ENCODE data around the gene IGFLR1. TPM values are rescaled to one million over a fixed set of nuclear protein-coding genes. Genes with fewer than 3 reads are reported as not detected.

Gene IGFLR1
- polyA plus RNA-seq, 3 donors: 17.4 to 30.4 (median 19.8) TPM

- peak overlapping the region; percentile 76 for H3K27ac ChIP-seq (ENCODE audit: low read depth, low read length)
- WGBS, 3 donors: 1% methylated on average over 37 to 42 of the region's 42 CpGs
Observed at GRCh38 chr19:35718345-35719041, 23.8 kb downstream of the IGFLR1 start.

- H3K27ac ChIP-seq (ENCODE audit: low read depth, low read length): peak within 1 kb of the TSS; percentile 76
- 0 to 1% (median 1%) methylated on average over 27 to 101 of the region's 109 CpGs for WGBS, 3 donors
Observed at GRCh38 chr19:35717665-35718344, 24.4 kb downstream of the IGFLR1 start, which contains the start of gene KMT2B. KMT2B (plus strand) TSS chr19:35718003; CDS start chr19:35718019, 16 bp downstream.

DNA sequence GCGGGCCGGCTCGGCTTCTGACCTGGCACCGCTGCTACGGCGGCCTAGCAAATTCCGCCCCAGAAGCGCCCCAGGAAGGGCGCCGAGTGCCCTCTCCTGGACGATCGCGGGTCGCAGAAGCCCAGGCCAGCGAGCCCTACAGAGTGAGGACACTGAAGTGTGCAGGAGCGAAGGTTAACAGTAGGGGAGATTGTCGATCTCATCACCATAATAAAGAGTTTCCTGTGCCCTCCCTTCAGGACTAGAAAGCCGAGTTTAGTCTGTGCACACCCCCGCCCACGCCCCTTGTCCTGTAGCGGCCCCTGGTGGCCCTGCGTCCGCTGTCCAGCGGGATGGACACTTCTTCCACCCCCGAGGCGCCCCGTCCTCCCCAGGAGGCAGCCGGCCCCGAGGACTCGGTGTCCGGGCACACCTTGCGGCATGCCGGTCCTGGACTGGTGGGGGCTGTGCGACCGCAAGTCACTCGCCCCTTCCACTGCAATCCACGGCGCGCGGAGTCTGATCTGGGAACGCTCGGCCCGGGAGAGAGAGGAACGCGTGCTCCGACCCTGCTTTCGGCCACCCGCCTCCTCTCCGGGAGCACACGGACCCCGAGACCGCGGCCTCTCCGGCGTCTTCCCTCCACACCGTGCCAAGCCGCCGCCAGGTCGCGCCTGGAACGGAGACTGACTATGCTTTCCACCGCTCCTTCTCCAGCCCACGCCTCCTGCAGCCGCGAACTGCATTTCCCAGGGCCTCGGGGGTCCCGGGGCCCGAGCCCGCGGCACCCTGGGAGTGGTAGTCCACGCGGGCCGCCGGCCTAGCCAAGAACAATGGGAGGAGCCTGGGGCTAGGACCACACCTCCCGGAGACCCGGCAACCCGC, 25.2 kb downstream of the IGFLR1 start:
- no peak overlapping the region for H3K27ac ChIP-seq (ENCODE audit: low read depth, low read length)
- 0 to 1% (median 1%) methylated on average over 68 to 77 of the region's 77 CpGs for WGBS, 3 donors

GRCh38 chr19:35715981-35716800, 26.1 kb downstream of the IGFLR1 start:
- no peak overlapping the region for H3K27ac ChIP-seq (ENCODE audit: low read depth, low read length)
- 2 to 3% (median 3%) methylated on average over 52 of the region's 52 CpGs for WGBS, 3 donors

GRCh38 chr19:35715355-35715809, 26.9 kb downstream of the IGFLR1 start:
- WGBS, 3 donors: 76 to 85% (median 81%) methylated on average over 5 to 7 of the region's 7 CpGs
- no peak overlapping the region for H3K27ac ChIP-seq (ENCODE audit: low read depth, low read length)

DNA sequence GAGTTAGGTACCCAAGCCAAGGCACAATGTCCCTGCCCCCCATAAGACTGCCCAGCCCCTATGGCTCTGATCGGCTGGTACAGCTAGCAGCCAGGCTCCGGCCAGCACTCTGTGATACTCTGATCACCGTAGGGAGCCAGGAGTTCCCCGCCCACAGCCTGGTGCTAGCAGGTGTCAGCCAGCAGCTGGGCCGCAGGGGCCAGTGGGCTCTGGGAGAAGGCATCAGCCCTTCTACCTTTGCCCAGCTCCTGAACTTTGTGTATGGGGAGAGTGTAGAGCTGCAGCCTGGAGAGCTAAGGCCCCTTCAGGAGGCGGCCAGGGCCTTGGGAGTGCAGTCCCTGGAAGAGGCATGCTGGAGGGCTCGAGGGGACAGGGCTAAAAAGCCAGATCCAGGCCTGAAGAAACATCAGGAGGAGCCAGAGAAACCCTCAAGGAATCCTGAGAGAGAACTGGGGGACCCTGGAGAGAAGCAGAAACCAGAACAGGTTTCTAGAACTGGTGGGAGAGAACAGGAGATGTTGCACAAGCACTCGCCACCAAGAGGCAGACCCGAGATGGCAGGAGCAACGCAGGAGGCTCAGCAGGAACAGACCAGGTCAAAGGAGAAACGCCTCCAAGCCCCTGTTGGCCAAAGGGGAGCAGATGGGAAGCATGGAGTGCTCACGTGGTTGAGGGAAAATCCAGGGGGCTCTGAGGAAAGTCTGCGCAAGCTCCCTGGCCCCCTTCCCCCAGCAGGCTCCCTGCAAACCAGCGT, 27.5 kb downstream of the IGFLR1 start:
- WGBS, 3 donors: 75 to 79% (median 79%) methylated on average over 13 to 14 of the region's 14 CpGs
- no peak overlapping the region for H3K27ac ChIP-seq (ENCODE audit: low read depth, low read length)

DNA sequence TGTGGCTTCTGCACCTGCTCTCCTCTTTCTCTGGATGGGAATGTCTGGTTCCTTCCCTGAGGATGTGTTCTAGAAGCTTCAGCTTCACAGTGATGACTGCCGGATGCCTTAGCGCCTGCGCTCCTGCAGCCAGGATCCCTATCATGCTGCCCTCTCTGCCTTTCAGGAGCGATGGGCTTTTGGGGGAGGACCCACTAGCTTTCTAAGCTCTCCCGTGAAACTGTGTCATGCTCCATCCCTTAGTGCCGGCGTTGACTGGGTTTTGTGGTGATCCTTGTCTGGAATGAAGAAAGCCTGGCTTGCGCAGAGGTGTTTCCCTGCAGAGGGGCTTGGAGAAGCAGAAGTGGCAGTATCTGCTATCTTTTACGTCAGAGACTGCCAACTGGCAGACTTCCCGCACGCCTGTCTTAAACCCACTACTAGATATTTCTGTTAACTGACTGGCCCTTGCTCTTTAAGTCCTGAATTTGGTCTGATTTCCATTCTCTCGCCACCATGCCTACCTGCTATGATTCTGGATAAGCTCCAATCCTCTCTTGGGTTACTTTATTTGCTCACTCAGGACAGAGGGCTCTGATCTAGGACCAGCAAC, 28.3 kb downstream of the IGFLR1 start:
- WGBS, 3 donors: 72 to 84% (median 79%) methylated on average over 12 of the region's 12 CpGs
- no peak overlapping the region for H3K27ac ChIP-seq (ENCODE audit: low read depth, low read length)

DNA sequence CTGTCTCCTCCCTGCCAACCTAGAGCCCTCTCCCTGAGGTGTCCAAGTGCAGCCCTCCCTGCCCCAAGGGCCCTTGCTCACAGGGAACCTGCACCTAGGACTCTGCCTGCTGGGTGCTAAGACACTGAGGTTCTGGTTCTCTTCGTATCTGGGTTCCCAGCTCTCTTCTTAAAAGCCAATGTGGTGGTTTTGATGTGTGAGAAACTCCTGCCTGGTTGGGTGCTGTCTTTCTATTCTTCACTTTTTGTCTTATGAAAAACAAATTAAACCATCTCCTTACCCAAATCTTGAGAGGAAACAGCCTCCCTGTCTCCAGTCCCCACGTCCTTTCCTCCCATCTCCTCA, 28.8 kb downstream of the IGFLR1 start:
- no peak overlapping the region for H3K27ac ChIP-seq (ENCODE audit: low read depth, low read length)
- 65 to 79% (median 76%) methylated on average over 2 of the region's 2 CpGs for WGBS, 3 donors

DNA sequence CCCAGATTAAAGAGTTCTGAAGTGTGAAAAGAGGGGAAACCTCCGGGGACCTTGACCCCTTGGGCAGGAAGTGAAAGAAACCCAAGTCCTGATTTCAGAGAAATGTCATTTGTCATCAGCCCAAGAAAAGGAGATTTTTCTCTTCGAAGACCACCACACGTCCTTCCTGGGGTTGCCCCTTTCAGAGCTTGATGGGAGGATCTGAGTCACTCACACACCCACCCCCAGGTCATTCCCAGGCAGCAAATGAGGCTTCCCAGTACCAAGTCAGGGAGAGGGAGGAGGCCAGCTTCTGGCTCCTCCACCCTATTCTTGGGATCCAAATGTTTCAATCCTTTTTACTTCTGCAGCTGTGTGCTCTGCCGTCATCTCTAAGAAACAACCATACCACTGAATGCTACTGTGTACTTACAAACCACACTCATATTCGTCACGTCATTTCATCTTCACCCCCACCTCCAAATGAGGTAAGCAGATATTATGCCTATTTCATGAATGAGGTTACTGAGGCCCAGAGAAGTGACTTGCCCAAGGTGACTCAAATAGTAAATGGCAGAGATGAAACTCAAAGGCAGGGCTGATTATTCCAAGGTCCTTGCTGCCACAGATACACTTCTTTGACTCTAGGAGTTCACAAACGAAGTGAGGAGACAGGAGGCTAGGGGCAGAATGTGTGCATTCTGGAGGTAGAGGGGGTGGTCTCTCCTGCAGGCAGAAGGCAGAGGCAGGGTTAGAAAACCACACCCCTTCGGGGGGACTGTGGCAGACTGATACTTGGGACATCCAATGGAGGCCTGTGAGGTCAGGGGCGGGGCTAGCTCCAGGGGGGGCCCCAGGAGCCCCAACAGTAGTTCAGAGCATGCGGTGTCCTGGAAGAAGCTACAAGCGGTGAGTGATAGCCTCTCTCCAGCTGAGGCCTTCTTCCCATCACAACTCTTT, 29.4 kb downstream of the IGFLR1 start:
- H3K27ac ChIP-seq (ENCODE audit: low read depth, low read length): no peak overlapping the region

DNA sequence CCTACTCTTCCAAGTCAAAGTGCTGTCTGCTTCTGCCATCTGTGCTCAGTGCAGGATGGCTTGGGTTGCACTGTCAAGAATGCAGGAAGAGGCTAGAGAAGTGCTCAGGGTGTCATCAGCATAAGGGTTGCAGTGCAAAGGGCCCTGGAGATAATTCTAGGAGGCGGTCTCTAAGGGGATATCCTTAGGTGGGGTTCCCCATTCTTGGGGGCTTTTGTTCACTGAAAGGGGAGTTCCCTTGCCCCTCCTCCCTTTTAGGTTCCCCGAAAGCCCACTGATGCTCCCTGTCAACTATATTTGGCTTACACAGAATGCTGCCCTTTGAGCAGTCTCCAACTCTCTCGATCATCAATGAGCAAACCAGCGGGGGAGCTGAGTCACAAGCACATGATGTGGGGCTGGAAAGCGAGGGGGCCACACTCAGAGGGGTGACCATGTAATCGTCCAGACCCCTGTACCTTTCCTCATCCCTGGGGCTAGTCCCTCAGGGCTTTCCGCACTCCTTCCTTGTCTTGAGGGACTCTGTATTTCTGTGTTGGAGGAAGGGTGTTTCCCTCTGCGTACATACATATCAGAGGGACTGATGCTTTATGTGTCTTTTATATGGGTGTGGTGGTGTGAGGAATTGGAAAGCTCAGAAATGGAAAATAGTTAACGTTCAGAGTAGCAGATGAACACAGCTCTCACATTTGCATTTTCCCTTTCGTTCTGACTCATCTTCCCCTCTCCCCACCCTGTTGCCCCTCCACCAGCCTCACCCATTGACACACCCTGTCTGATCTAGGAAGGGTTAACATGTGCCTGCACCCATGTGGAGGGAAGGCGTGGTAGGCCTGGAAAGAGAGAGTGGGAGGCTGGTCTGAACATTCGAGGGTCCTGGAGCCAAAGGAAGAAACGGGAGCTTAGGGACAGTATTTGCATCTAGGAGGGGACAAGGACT, 31.2 kb downstream of the IGFLR1 start:
- no peak overlapping the region for H3K27ac ChIP-seq (ENCODE audit: low read depth, low read length)
- 53 to 64% (median 62%) methylated on average over 13 of the region's 13 CpGs for WGBS, 3 donors

More for the DNA sequence above, 29.4 kb downstream of the IGFLR1 start:
- WGBS, 3 donors: 71 to 79% (median 77%) methylated on average over 11 of the region's 11 CpGs

- no peak overlapping the region for H3K27ac ChIP-seq (ENCODE audit: low read depth, low read length)
- 92 to 94% (median 93%) methylated on average over 1 of the region's 1 CpG for WGBS, 3 donors
Observed at GRCh38 chr19:35708391-35708790, 33.9 kb downstream of the IGFLR1 start.

DNA sequence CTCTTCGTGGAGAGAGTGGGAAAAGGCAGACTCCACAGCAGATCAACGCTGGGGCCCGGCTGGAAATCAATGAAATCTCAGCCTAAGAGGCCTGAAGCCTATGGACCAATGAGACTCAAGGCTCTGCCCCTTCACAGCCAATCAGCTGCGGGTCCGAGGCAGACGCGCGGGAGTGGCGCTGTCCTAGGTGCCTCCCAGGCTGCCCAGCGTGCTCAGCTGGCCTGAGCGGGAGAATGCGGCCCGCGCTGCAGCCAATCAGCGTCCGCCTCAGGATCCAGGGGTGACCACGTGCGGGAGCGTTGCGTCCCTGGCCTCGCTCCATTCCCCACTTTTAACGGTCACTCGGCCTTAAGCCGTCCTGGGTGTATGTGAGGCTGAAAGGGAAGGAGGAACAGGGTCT, 38.0 kb downstream of the IGFLR1 start, which contains the start of gene ZBTB32:
Gene ZBTB32, plus strand, starts transcription at position 341 of the 400 bp plus-strand sequence. CDS start 10,069 bp downstream, outside the sequence.
- no peak within 1 kb of the TSS for H3K27ac ChIP-seq (ENCODE audit: low read depth, low read length)
- 26 to 31% (median 29%) methylated on average over 24 of the region's 24 CpGs for WGBS, 3 donors

DNA sequence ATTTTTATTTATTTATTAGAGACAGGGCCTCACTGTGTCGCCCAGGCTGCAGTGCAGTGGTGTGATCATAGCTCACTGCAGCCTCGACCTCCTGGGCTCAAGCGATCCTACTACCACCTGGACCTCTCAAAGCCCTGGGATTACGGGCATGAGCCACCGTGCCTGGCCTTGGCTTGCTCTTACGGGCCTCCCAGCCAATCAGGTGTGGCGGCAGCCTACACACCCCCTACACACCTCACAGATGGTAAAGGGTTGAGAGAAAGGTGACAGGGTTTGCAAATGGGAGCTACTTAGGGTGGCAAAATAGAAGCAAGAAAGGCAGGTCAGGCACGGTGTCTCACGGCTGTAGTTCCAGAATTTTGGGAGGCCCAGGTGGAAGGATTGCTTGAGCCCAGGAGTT, 38.9 kb downstream of the IGFLR1 start:
- no peak overlapping the region for H3K27ac ChIP-seq (ENCODE audit: low read depth, low read length)

GRCh38 chr19:35702223-35703012, 39.8 kb downstream of the IGFLR1 start:
- WGBS, 3 donors: 0% methylated on average over 50 of the region's 50 CpGs
- no peak overlapping the region for H3K27ac ChIP-seq (ENCODE audit: low read depth, low read length)

More for the DNA sequence above, 38.9 kb downstream of the IGFLR1 start:
- WGBS, 3 donors: 39 to 57% (median 48%) methylated on average over 9 of the region's 9 CpGs

Measured in adipose tissue (tissue), 3 donors.